Neural cell (in vitro differentiated cells): ENCODE data around the gene FOXD4L6.
"Not testable (repeated sequence)": the region's sequence is repeated elsewhere in the genome, so short reads cannot be mapped to it uniquely, and the experiment has no call there.

Experiments
- CTCF ChIP-seq: fragments of 450-650 bp; IDR thresholded peaks from 2 replicates; pipeline ENCODE4 v1.5.1; 2014; ENCODE audit warnings: antibody characterized with exemption, mild to moderate bottlenecking, moderate library complexity; ENCODE audit not compliant: poor library complexity, severe bottlenecking
- EP300 ChIP-seq: fragments of 450-650 bp; conservative IDR thresholded peaks from 2 replicates; pipeline ENCODE4 v1.6.1; 2014; ENCODE audit warnings: antibody characterized with exemption, mild to moderate bottlenecking, moderate library complexity; ENCODE audit not compliant: poor library complexity, severe bottlenecking
- EZH2 ChIP-seq: fragments of 200-600, 300-800 bp; shearing (Covaris generic), sonication (generic); IDR thresholded peaks from 2 replicates; pipeline ENCODE4 v1.6.1; 2014; ENCODE audit warnings: antibody characterized with exemption, low read length, borderline replicate concordance, mild to moderate bottlenecking; ENCODE audit not compliant: insufficient read depth, poor library complexity, severe bottlenecking
- MXI1 ChIP-seq: fragments of 450-650 bp; conservative IDR thresholded peaks from 2 replicates; pipeline ENCODE4 v1.6.1; 2014; ENCODE audit warnings: antibody characterized with exemption, mild to moderate bottlenecking; ENCODE audit not compliant: poor library complexity, severe bottlenecking
- POLR2AphosphoS5 ChIP-seq: IDR thresholded peaks from 2 replicates; pipeline ENCODE4 v1.6.1; 2012
- RAD21 ChIP-seq: fragments of 450-650 bp; conservative IDR thresholded peaks from 2 replicates; pipeline ENCODE4 v1.6.1; 2014; ENCODE audit warnings: antibody characterized with exemption, mild to moderate bottlenecking, moderate library complexity
- REST ChIP-seq: IDR thresholded peaks from 2 replicates; pipeline ENCODE4 v1.6.1; 2012; ENCODE audit warnings: borderline replicate concordance
- SMC3 ChIP-seq: fragments of 450-650 bp; conservative IDR thresholded peaks from 2 replicates; pipeline ENCODE4 v1.6.1; 2014; ENCODE audit warnings: antibody characterized with exemption, mild to moderate bottlenecking, moderate library complexity; ENCODE audit not compliant: poor library complexity
- TAF1 ChIP-seq: IDR thresholded peaks from 2 replicates; pipeline ENCODE4 v1.6.1; 2012; ENCODE audit warnings: low read depth

GRCh38 chr9:41087157-41087780, 41.2 kb downstream of the FOXD4L6 start:
- TF ChIP-seq CTCF, EP300, POLR2AphosphoS5, TAF1, REST, EZH2, RAD21, MXI1, SMC3: not testable (repeated sequence)
